SU-DHL-6 (cell line): ENCODE measurements around the gene MPLKIP.

Source experiments
- H2AFZ ChIP-seq: fragments of 200-600 bp; sonication (generic); 2 replicates; pipeline ENCODE4 v1.6.1; 2014; ENCODE audit warnings: low read depth, mild to moderate bottlenecking, moderate library complexity, mixed read lengths, antibody characterized with exemption, low read length; ENCODE audit not compliant: severe bottlenecking
- H3F3A ChIP-seq: fragments of 200-600 bp; shearing (Covaris generic); 2 replicates; pipeline ENCODE4 v1.6.0; 2016; ENCODE audit warnings: antibody characterized with exemption, mild to moderate bottlenecking; ENCODE audit not compliant: insufficient read depth
- H3K27ac ChIP-seq: fragments of 200-600 bp; sonication (generic); 2 replicates; pipeline ENCODE4 v1.5.1; 2016; ENCODE audit warnings: low read depth, mild to moderate bottlenecking, low read length, moderate library complexity, mixed read lengths
- H3K27me3 ChIP-seq: fragments of 200-600 bp; sonication (generic), shearing (Covaris generic); 2 replicates; pipeline ENCODE4 v1.6.0; 2014; ENCODE audit warnings: mild to moderate bottlenecking, low read length
- H3K36me3 ChIP-seq: fragments of 200-600 bp; sonication (generic); 2 replicates; pipeline ENCODE4 v1.6.1; 2014; ENCODE audit warnings: mild to moderate bottlenecking, low read length, mixed read lengths
- H3K4me2 ChIP-seq: fragments of 300-600, 200-600 bp; shearing (Covaris generic), sonication (generic); 2 replicates; pipeline ENCODE4 v1.6.0; 2014; ENCODE audit warnings: low read length, low read depth, mild to moderate bottlenecking; ENCODE audit not compliant: poor library complexity, severe bottlenecking
- H3K4me3 ChIP-seq: fragments of 200-600 bp; sonication (generic); 2 replicates; pipeline ENCODE4 v1.5.1; 2014; ENCODE audit warnings: antibody characterized with exemption, low read length, mild to moderate bottlenecking, mixed read lengths; ENCODE audit not compliant: insufficient read depth, poor library complexity, severe bottlenecking
- H3K79me2 ChIP-seq: fragments of 200-600 bp; sonication (generic); 2 replicates; pipeline ENCODE4 v1.6.1; 2014; ENCODE audit warnings: mild to moderate bottlenecking, low read length, moderate library complexity; ENCODE audit not compliant: insufficient read depth
- H3K9ac ChIP-seq: fragments of 200-600 bp; sonication (generic); 2 replicates; pipeline ENCODE4 v1.7.0; 2014; ENCODE audit warnings: mild to moderate bottlenecking, low read length
- H3K9me2 ChIP-seq: fragments of 200-600 bp; sonication (generic); replicated peaks from 2 replicates; pipeline ENCODE4 v1.6.1; 2014; ENCODE audit warnings: low read length; ENCODE audit not compliant: insufficient read depth
- H3K9me3 ChIP-seq: fragments of 200-600 bp; sonication (generic); 2 replicates; pipeline ENCODE4 v1.6.1; 2014; ENCODE audit warnings: low read length, mixed read lengths; ENCODE audit not compliant: insufficient read depth
- H4K20me1 ChIP-seq: fragments of 200-600 bp; sonication (generic); 2 replicates; pipeline ENCODE4 v1.6.1; 2014; ENCODE audit warnings: low read depth, mild to moderate bottlenecking, antibody characterized with exemption, low read length, moderate library complexity, mixed read lengths
- EZH2phosphoT487 ChIP-seq: fragments of 200-600 bp; sonication (generic), shearing (Covaris generic); conservative IDR thresholded peaks from 2 replicates; pipeline ENCODE4 v1.6.1; 2018; ENCODE audit warnings: mild to moderate bottlenecking, antibody characterized with exemption, low read length, moderate library complexity, mixed read lengths
- TF ChIP-seq, protein P1 (sequence below): fragments of 200-600 bp; sonication (generic); IDR thresholded peaks from one replicate; pipeline ENCODE4 v1.5.1; 2017; ENCODE audit warnings: antibody characterized with exemption, mild to moderate bottlenecking, low read length, moderate library complexity; ENCODE audit not compliant: insufficient read depth, poor library complexity, severe bottlenecking

The MPLKIP gene

GRCh38 chr7:40134428-40135316, at the start of gene MPLKIP, which contains the start of gene SUGCT:
MPLKIP (minus strand) TSS chr7:40134622; CDS start chr7:40134567, 55 bp downstream.
SUGCT (plus strand) TSS chr7:40135005.
- H3K9me3 ChIP-seq: no peaks in the 10 kb centered on the region; the same call in 1 of the 2 replicates
- H2AFZ ChIP-seq: peak within 1 kb of the TSS; percentile 85
- TF ChIP-seq, protein P1, sequence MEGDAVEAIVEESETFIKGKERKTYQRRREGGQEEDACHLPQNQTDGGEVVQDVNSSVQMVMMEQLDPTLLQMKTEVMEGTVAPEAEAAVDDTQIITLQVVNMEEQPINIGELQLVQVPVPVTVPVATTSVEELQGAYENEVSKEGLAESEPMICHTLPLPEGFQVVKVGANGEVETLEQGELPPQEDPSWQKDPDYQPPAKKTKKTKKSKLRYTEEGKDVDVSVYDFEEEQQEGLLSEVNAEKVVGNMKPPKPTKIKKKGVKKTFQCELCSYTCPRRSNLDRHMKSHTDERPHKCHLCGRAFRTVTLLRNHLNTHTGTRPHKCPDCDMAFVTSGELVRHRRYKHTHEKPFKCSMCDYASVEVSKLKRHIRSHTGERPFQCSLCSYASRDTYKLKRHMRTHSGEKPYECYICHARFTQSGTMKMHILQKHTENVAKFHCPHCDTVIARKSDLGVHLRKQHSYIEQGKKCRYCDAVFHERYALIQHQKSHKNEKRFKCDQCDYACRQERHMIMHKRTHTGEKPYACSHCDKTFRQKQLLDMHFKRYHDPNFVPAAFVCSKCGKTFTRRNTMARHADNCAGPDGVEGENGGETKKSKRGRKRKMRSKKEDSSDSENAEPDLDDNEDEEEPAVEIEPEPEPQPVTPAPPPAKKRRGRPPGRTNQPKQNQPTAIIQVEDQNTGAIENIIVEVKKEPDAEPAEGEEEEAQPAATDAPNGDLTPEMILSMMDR: peak; percentile 98
- TF ChIP-seq EZH2phosphoT487: no peak
- H3K4me3 ChIP-seq: peak within 1 kb of the TSS; percentile 98
- H3K36me3 ChIP-seq: peaks cover 19% of the 10 kb centered on the region
- peaks cover 47% of the 10 kb centered on the region for H3K79me2 ChIP-seq
- H3K9me2 ChIP-seq: no peaks in the 10 kb centered on the region
- H3K4me2 ChIP-seq: peak within 1 kb of the TSS; percentile 94
- H4K20me1 ChIP-seq: peaks cover 16% of the 10 kb centered on the region
- peak within 1 kb of the TSS; percentile 98 for H3K9ac ChIP-seq
- no peaks in the 10 kb centered on the region for H3F3A ChIP-seq
- H3K27ac ChIP-seq: peak within 1 kb of the TSS; percentile 79
- H3K27me3 ChIP-seq: no peaks in the 10 kb centered on the region

DNA sequence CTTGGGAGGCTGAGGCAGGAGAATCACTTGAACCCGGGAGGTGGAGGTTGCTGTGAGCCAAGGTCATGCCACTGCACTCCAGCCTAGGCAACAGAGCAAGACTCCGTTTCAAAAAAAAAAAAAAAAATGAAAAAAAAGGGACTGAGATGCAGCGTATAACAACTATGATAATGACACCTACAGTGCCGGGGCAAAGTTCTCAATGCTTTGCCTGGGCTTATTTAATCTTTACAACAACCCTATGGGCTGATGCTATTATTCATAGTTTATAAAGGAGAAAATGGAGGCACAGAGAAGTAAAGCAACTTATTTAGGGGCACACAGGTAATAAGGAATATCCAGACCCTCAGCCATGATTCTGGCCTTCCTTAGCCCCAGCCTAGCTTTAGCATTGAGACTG, 48.0 kb upstream of the MPLKIP start:
- Histone ChIP-seq H3K27me3 (no peaks in the 10 kb centered on the region), H3K9ac (no peak overlapping the region), H3K27ac (no peak overlapping the region), H4K20me1 (no peaks in the 10 kb centered on the region), H3K36me3 (no peaks in the 10 kb centered on the region), H3K4me3 (no peak overlapping the region), H3F3A (no peaks in the 10 kb centered on the region), H3K4me2 (no peak overlapping the region), H3K9me2 (no peaks in the 10 kb centered on the region), H3K9me3 (no peaks in the 10 kb centered on the region), H3K79me2 (no peaks in the 10 kb centered on the region), H2AFZ (no peak overlapping the region)
- no peak for TF ChIP-seq EZH2phosphoT487
- TF ChIP-seq, protein P1: no peak

DNA sequence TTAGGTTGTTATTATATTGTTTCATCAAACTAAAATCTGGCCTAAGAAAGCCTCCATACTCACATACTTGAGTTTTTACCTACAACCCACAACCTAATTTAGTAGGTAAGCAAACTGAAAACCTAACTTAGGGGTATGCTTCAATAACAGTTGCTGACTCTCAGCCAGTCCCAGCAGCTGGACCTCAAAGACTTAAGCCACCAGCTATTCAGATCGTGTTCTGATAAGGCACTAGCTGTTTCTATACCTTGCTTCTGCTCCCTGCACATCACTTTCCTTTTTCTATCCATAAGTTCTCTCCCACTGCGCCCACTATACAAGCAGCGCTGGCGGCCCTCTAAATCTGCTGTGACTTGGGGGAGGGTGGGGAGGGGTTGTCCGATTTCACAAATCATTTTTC, 42.6 kb upstream of the MPLKIP start:
- Histone ChIP-seq H3K27ac (no peak overlapping the region), H4K20me1 (no peaks in the 10 kb centered on the region), H3K9me2 (no peaks in the 10 kb centered on the region), H3K27me3 (no peaks in the 10 kb centered on the region), H3K9ac (no peak overlapping the region), H3K79me2 (no peaks in the 10 kb centered on the region), H2AFZ (no peak overlapping the region), H3K9me3 (no peaks in the 10 kb centered on the region), H3F3A (no peaks in the 10 kb centered on the region), H3K36me3 (no peaks in the 10 kb centered on the region), H3K4me2 (no peak overlapping the region), H3K4me3 (no peak overlapping the region)
- TF ChIP-seq, protein P1: no peak
- no peak for TF ChIP-seq EZH2phosphoT487
